Measurements from ENCODE around the gene CABYR. TPM values are rescaled to one million over a fixed set of nuclear protein-coding genes. Genes with fewer than 3 reads are reported as not detected.

Gene CABYR
- total and polyA plus RNA-seq, 2 of the 8 experiments (the other 6 are each of a cell fraction or from before 2014, with no cell fraction given), result 14.5 to 18.8 TPM

GRCh38 chr18:24111936-24112335 is 26.9 kb upstream of the CABYR start:
- H2AK5ac ChIP-seq (ENCODE audit: low read depth, low read length), result no peak overlapping the region
- no peak overlapping the region for H4K91ac ChIP-seq (replicated peaks; ENCODE audit: insufficient read length, low read length)
- H3K79me2 ChIP-seq (ENCODE audit: control insufficient read depth in 1 of 2, insufficient read depth in 2 of 2, low read length in 2 of 2), result no peaks in the 10 kb centered on the region
- H3K23me2 ChIP-seq (ENCODE audit: low read depth, low read length), result no peaks in the 10 kb centered on the region
- no peak overlapping the region for H4K8ac ChIP-seq (ENCODE audit: extremely low read depth, insufficient read depth, low read length)
- H2BK12ac ChIP-seq (ENCODE audit: low read depth, low read length), result no peak overlapping the region
- no peak overlapping the region for H3K18ac ChIP-seq (ENCODE audit: extremely low read depth, low read length)
- H3K9ac ChIP-seq (replicated peaks in 1 of 4; ENCODE audit: extremely low read depth in 1 of 4, low read depth in 3 of 4, low read length in 3 of 4), result no peak overlapping the region
- no peak overlapping the region for H3K23ac ChIP-seq (ENCODE audit: insufficient read length)
- no peaks in the 10 kb centered on the region for H3K9me3 ChIP-seq (ENCODE audit: insufficient read depth in 2 of 2, low read depth in 1 of 2, low read length in 1 of 2)
- H2BK120ac ChIP-seq (replicated peaks; ENCODE audit: low read depth, low read length), result no peak overlapping the region
- H2BK15ac ChIP-seq (ENCODE audit: low read length), result no peak overlapping the region
- H2BK20ac ChIP-seq (ENCODE audit: low read length), result no peak overlapping the region
- H2BK5ac ChIP-seq (ENCODE audit: low read depth, low read length), result no peak overlapping the region
- POLR2A ChIA-PET (ENCODE audit: partially characterized antibody), result interaction anchor here (1.0 to 4.1 kb wide), 2 partner anchors 27 to 36 kb away, joined by 3 to 19 read pairs; partner anchors contain the start of gene CABYR
- TF ChIP-seq RAD21 (IDR thresholded peaks at IDR 0.05 in 1 of 2, conservative IDR thresholded peaks at IDR 0.05 in 1 of 2; ENCODE audit: low read depth in 2 of 2, low read length in 2 of 2) (peak in 1 of 2 experiments; percentile 34; a peak in 2 of 4 replicates), HDAC2 (IDR thresholded peaks at IDR 0.05; ENCODE audit: borderline replicate concordance in 1 of 2, low read depth in 2 of 2, low read length in 2 of 2) (no peak), JUND (IDR thresholded peaks at IDR 0.05; ENCODE audit: low read length) (no peak), JUN (IDR thresholded peaks at IDR 0.05; ENCODE audit: low read depth, low read length) (no peak)
- TF ChIP-seq, protein P1, sequence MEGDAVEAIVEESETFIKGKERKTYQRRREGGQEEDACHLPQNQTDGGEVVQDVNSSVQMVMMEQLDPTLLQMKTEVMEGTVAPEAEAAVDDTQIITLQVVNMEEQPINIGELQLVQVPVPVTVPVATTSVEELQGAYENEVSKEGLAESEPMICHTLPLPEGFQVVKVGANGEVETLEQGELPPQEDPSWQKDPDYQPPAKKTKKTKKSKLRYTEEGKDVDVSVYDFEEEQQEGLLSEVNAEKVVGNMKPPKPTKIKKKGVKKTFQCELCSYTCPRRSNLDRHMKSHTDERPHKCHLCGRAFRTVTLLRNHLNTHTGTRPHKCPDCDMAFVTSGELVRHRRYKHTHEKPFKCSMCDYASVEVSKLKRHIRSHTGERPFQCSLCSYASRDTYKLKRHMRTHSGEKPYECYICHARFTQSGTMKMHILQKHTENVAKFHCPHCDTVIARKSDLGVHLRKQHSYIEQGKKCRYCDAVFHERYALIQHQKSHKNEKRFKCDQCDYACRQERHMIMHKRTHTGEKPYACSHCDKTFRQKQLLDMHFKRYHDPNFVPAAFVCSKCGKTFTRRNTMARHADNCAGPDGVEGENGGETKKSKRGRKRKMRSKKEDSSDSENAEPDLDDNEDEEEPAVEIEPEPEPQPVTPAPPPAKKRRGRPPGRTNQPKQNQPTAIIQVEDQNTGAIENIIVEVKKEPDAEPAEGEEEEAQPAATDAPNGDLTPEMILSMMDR (IDR thresholded peaks at IDR 0.05; ENCODE audit: control extremely low read depth in 1 of 3, insufficient read depth in 1 of 3, low read depth in 1 of 3, low read length in 3 of 3), result peak; percentile 14 to 22 (median 16); a peak in 3 of 4 replicates
- H3K27ac ChIP-seq (ENCODE audit: low read depth, low read length), result no peak overlapping the region
- FAIRE-seq (no peak), DNase-seq (ENCODE audit: low read depth in 1 of 2, low spot score in 2 of 2) (no peak)
- no peak overlapping the region for H3K14ac ChIP-seq (ENCODE audit: insufficient read length)
- WGBS, 2 experiments (ENCODE audit: extremely low coverage in 1 of 2, insufficient coverage in 1 of 2, insufficient read length in 1 of 2, insufficient replicate concordance in 2 of 2, low coverage in 1 of 2, low lambda C conversion rate in 2 of 2, missing lambda C conversion rate in 1 of 2), result 92% methylated on average over 2 of the region's 2 CpGs; no CpG with 5 or more reads in 1 of the 2 experiments
- H3K36me3 ChIP-seq (ENCODE audit: control insufficient read depth in 2 of 4, insufficient read depth in 4 of 4, low read length in 3 of 4), result peaks cover 0 to 4% (median 0%) of the 10 kb centered on the region in 4 experiments; a peak in 1 of 8 replicates
- no peaks in the 10 kb centered on the region; the same call in 1 of the 2 replicates for H3K79me1 ChIP-seq (ENCODE audit: low read depth, low read length)
- H3K4ac ChIP-seq (replicated peaks; ENCODE audit: insufficient read length, low read depth, low read length), result no peak overlapping the region
- no peak overlapping the region for H4K5ac ChIP-seq (ENCODE audit: insufficient read length, low read depth, low read length)
- H2AFZ ChIP-seq (ENCODE audit: low read length), result no peak overlapping the region
- CTCF ChIA-PET (ENCODE audit: partially characterized antibody), result interaction anchor here (0.6 to 1.6 kb wide), 8 partner anchors 13 to 959 kb away, joined by 3 to 4 read pairs (median 3); no protein-coding TSS in a partner anchor
- H3K56ac ChIP-seq (replicated peaks; ENCODE audit: insufficient read length, low read depth, low read length), result no peak overlapping the region
- H4K20me1 ChIP-seq (replicated peaks in 1 of 2; ENCODE audit: control insufficient read depth in 1 of 2, insufficient read depth in 2 of 2, low read length in 2 of 2), result peaks cover 0 to 2% of the 10 kb centered on the region in 2 experiments
- no peak overlapping the region for H3K4me2 ChIP-seq (ENCODE audit: insufficient read depth in 1 of 2, low read depth in 2 of 2, low read length in 2 of 2)
- H3K27me3 ChIP-seq (replicated peaks in 1 of 4; ENCODE audit: control insufficient read depth in 3 of 4, extremely low read depth in 1 of 4, insufficient read depth in 3 of 4, low read length in 3 of 4), result no peaks in the 10 kb centered on the region
- H3K4me3 ChIP-seq (ENCODE audit: extremely low read depth in 1 of 4, insufficient read depth in 2 of 4, low read depth in 3 of 4, low read length in 4 of 4), result no peak overlapping the region
- peaks cover 0 to 4% (median 2%) of the 10 kb centered on the region in 4 experiments; a peak in 2 of 7 replicates for H3K4me1 ChIP-seq (replicated peaks in 1 of 4; ENCODE audit: control insufficient read depth in 3 of 4, insufficient read depth in 4 of 4, low read length in 3 of 4)

Measured in H1 (cell line).